Measurements from ENCODE around the gene TBL3.

Gene TBL3

GRCh38 chr16:1929105-1929504 is 42.7 kb upstream of the TBL3 start (continued):
- TF ChIP-seq CREB5 (CRISPR knock-in tag; IDR thresholded peaks at IDR 0.05; ENCODE audit: low read depth), result no peak
- TF ChIP-seq BACH2 (CRISPR knock-in tag; IDR thresholded peaks at IDR 0.05; ENCODE audit: borderline replicate concordance), result no peak
- TF ChIP-seq ESRRG (CRISPR knock-in tag; IDR thresholded peaks at IDR 0.05), result no peak
- no peak for TF ChIP-seq ZNF70 (CRISPR knock-in tag; IDR thresholded peaks at IDR 0.05)
- TF ChIP-seq ZNF8 (CRISPR knock-in tag; IDR thresholded peaks at IDR 0.05), result no peak
- no peak for TF ChIP-seq SNAI2 (CRISPR knock-in tag; IDR thresholded peaks at IDR 0.05)

GRCh38 chr16:1929578-1930337 is 42.1 kb upstream of the TBL3 start:
- peak; percentile 92 for ATAC-seq
- TF ChIP-seq ARNTL (CRISPR knock-in tag; IDR thresholded peaks at IDR 0.05; ENCODE audit: borderline replicate concordance, low read depth), result no peak
- no peak for TF ChIP-seq ZNF70 (CRISPR knock-in tag; IDR thresholded peaks at IDR 0.05)
- TF ChIP-seq ZNF8 (CRISPR knock-in tag; IDR thresholded peaks at IDR 0.05), result no peak
- TF ChIP-seq ZNF565 (CRISPR knock-in tag; conservative IDR thresholded peaks at IDR 0.05; ENCODE audit: low read depth), result no peak
- TF ChIP-seq TCF4 (CRISPR knock-in tag; IDR thresholded peaks at IDR 0.05; ENCODE audit: borderline replicate concordance), result no peak
- no peak for TF ChIP-seq PPARA (CRISPR knock-in tag; IDR thresholded peaks at IDR 0.05; ENCODE audit: borderline replicate concordance)
- no peak for TF ChIP-seq CSRNP3 (CRISPR knock-in tag; IDR thresholded peaks at IDR 0.05)
- TF ChIP-seq PATZ1 (CRISPR knock-in tag; IDR thresholded peaks at IDR 0.05; ENCODE audit: borderline replicate concordance), result no peak
- TF ChIP-seq ESRRG (CRISPR knock-in tag; IDR thresholded peaks at IDR 0.05), result no peak
- TF ChIP-seq OSR1 (CRISPR knock-in tag; IDR thresholded peaks at IDR 0.05), result no peak
- no peak for TF ChIP-seq TOX (CRISPR knock-in tag; IDR thresholded peaks at IDR 0.05; ENCODE audit: borderline replicate concordance)
- no peak for TF ChIP-seq POU6F1 (CRISPR knock-in tag; IDR thresholded peaks at IDR 0.05; ENCODE audit: borderline replicate concordance, low read depth)
- TF ChIP-seq ZFP30 (CRISPR knock-in tag; IDR thresholded peaks at IDR 0.05), result no peak
- no peak for TF ChIP-seq ZFP3 (CRISPR knock-in tag; IDR thresholded peaks at IDR 0.05)
- no peak for TF ChIP-seq CSDC2 (CRISPR knock-in tag; IDR thresholded peaks at IDR 0.05)
- TF ChIP-seq CREB5 (CRISPR knock-in tag; IDR thresholded peaks at IDR 0.05; ENCODE audit: low read depth), result no peak
- no peak for TF ChIP-seq GLIS3 (CRISPR knock-in tag; IDR thresholded peaks at IDR 0.05)

GRCh38 chr16:1930338-1930720 is 41.5 kb upstream of the TBL3 start:
- no peak for TF ChIP-seq ZFP3 (CRISPR knock-in tag; IDR thresholded peaks at IDR 0.05)
- no peak for TF ChIP-seq ARNTL (CRISPR knock-in tag; IDR thresholded peaks at IDR 0.05; ENCODE audit: borderline replicate concordance, low read depth)
- no peak for TF ChIP-seq ZNF8 (CRISPR knock-in tag; IDR thresholded peaks at IDR 0.05)
- TF ChIP-seq CSDC2 (CRISPR knock-in tag; IDR thresholded peaks at IDR 0.05), result no peak
- no peak for ATAC-seq

Measured in SK-N-SH treated with all-trans-retinoic acid at 6 μM for 48 hours (cell line).